Measurements from ENCODE around the gene SAMD1.
A peak's percentile ranks its signal among the peaks of the same experiment; 100 is the strongest.

SAMD1 gene

DNA sequence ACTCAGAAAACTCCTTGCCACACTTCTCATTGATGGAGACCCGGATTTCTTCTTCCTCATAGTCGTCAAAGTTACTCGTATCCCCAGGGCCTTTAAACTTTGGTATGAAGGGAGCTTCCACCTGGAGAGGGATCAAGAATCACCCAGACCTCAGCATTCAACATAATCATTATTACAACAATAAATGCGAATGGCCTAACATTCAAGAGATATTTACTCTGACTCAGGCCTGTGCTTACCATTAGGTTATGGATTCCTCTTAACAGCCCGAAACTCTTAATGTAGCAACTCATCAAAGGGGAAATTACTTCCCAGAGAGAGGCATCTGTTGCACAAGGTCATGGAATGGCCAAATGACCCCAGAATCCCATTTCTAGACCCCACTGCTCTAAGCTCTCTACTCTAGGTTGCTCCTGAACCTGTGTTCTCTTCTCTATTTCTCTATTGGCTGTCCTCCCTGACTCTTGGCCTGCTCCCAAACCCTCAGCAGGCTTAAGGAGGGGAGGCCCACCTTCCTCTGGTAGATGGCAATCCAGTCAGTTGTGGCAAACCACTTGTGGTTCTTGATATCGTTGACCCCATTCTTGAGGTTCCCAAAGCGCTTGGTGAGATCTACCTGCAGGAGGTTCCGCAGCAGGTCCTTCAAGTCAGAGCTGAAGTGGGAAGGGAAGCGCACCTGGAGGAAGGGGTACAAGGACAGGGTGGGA is 2.7 kb upstream of the SAMD1 start:
- DNase-seq (ENCODE audit: low spot score) = no peak
- TF ChIP-seq, protein P1, sequence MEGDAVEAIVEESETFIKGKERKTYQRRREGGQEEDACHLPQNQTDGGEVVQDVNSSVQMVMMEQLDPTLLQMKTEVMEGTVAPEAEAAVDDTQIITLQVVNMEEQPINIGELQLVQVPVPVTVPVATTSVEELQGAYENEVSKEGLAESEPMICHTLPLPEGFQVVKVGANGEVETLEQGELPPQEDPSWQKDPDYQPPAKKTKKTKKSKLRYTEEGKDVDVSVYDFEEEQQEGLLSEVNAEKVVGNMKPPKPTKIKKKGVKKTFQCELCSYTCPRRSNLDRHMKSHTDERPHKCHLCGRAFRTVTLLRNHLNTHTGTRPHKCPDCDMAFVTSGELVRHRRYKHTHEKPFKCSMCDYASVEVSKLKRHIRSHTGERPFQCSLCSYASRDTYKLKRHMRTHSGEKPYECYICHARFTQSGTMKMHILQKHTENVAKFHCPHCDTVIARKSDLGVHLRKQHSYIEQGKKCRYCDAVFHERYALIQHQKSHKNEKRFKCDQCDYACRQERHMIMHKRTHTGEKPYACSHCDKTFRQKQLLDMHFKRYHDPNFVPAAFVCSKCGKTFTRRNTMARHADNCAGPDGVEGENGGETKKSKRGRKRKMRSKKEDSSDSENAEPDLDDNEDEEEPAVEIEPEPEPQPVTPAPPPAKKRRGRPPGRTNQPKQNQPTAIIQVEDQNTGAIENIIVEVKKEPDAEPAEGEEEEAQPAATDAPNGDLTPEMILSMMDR (IDR thresholded peaks at IDR 0.05; ENCODE audit: extremely low read depth, missing control alignments) = no peak

DNA sequence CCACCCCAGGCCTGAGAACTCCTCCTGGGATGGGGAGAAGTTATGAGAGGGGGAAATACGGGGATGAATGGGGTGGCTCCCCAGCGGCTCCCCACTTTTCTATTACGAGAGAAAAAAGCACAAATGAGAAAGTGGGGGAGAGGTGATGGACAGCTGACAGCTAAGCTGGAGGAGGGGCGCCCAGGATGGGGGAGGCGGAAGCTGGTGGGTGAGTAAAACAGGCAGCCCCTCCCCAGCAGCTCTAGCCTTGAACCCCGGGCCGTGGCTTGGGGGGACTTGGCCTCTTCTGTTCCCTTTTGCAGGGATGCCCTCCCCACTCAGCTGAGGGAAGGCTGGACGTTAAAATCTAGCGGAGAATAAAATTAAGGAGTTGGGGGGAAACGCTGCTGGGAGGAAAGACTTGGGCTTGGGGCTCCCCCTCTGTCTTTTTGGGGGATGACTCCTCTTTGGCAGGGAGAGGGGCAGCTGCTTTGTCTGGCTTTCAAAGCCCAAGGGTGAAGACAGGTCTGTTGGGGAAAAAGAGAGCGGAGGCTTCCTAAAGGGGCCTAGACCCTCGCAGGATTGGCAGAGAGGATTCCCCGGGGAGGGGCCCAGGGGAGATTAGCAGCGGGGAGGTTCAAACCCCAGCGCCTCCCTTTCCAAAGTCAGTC is 1.4 kb upstream of the SAMD1 start:
- DNase-seq (ENCODE audit: low spot score) = peak; percentile 80
- TF ChIP-seq, protein P1 (IDR thresholded peaks at IDR 0.05; ENCODE audit: extremely low read depth, missing control alignments) = no peak

DNA sequence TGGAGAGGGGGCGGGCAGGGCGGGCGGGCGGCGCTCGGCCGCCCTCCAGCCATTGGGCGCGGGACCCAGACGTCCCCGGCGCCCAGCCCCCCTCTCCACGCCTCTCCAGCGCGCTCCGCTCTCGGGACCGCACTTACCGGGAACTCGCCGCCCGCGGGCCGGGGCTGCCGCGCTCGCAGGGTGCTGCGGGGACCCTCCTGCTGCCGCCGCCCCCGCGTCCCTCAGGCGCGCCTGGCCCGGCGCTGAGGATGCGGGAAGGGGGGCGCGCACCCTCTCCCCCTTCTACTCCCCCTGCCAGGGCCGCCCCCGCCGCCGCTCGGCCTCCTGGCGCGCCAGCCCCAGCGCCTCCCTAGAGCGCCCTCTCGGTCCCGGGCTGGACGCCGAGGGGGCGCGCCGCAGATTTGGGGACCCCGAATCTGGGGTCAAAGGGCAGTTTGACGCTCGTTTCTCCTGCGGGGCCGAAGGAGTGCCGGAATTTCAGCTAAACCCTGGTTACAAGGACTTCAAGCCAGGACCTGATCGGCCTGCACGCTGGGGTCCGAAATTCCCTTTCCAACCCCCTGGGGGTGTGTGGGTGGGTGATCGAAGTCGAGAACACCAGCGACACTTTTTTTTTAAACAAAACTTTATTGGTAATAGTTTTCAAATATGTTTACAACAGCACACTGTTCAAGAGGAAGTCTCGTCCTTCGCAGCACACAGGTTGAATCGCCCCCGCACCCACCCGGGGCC is 696 bp upstream of the SAMD1 start:
- TF ChIP-seq, protein P1 (IDR thresholded peaks at IDR 0.05; ENCODE audit: extremely low read depth, missing control alignments) = no peak
- DNase-seq (ENCODE audit: low spot score) = peak; percentile 97

DNA sequence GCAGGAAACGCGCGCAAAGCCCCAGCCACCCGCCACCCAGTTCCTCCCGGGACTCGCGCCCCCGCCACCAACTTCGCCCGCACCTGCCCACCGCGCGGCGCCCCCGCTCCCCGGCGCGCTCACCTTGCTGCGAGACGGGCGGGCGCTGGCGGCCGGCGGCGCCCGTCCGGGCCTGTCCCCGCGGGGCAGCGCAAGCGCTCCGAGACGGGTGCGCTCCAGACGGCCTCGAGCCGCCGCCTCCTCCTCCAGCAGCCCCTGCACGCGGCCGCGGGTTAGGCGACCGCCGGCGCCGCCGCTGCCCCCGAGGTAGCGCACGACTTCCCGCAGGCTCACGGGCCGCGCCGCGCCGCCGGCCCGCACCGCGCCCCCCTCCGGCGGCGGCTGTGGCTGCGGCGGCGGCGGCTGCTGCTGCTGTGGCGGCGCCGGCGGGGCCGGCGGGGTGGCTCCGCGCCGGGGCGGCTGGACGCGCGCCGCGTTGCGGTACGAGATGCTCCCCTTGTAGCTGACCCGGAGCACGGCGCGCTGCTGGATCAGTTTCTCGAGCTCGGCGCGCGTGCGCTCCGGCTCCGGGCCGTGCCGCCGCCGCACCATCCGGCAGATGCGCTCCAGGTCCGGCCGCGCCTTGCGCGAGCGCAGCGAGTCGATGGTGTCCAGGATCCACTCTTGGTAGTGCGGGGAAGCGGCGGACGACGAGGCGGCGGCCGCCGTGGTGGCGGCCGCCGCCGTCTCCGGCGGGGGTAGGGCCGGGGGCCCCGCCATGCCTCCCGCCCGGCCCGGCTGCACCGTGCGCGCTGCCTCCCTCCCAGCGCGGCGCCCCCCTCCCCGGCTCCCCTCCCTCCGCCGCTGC is 666 bp downstream of the SAMD1 start:
- TF ChIP-seq, protein P1 (IDR thresholded peaks at IDR 0.05; ENCODE audit: extremely low read depth, missing control alignments) = peak; percentile 10
- peak; percentile 72 for DNase-seq (ENCODE audit: low spot score)

DNA sequence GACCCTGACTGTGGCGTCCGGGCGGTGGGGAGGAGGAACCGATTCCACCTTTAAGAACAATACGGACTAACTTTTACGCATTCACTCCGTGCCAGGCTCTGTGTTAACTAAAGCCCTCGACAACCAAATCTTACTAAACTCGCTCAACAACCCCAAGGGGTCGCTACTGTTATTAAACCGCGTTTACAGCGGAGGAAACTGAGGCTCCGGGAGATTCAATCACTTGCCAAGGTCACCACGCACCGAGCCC is 1.2 kb downstream of the SAMD1 start:
- DNase-seq (ENCODE audit: low spot score) = peak; percentile 41
- TF ChIP-seq, protein P1 (IDR thresholded peaks at IDR 0.05; ENCODE audit: extremely low read depth, missing control alignments) = no peak

DNA sequence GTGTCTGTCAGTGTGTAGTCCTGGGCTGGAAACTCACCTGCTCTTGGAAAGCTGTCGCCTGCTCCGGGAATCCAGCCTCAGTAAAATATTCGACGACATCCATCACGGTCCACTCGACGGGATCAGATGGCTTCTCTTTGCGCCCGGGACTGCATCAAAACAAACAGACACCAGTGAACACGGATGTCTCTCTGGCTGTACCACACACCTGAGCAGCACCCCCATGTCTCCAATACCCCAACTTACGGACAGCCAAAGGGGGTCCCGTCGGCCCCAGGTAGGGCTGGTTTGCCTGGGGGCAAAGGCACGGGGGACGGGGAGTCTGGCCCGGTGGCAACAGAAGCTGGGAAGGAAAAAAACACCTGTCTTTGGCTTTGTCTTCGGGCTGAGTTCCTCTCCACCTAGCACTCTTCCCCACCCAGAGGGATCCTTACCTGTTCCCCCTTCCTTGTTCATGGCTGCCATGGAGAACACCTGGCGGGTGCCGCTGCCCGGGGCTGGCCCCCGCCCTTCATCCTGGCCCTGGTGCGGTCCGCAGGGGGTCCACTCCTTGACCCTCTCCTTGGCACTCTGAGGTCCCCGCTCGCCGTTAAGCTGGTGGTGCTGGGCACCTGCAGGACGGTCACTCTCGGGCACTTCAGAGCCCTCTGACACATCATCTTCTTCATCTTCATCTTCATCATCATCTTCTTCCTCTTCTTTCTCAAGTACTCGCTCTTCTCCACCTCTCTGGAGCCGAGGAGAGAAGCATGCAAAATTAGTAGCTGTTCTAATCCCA is 1.7 kb downstream of the SAMD1 start:
- TF ChIP-seq, protein P1 (IDR thresholded peaks at IDR 0.05; ENCODE audit: extremely low read depth, missing control alignments) = no peak
- peak; percentile 9 for DNase-seq (ENCODE audit: low spot score)

All from GM20000 (cell line).